ENCODE data around the gene NSMF. TPM values are rescaled to one million over a fixed set of nuclear protein-coding genes. Genes with fewer than 3 reads are reported as not detected.

Gene NSMF
- total RNA-seq, 1 experiment from 2014 or later = 36.4 TPM

DNA sequence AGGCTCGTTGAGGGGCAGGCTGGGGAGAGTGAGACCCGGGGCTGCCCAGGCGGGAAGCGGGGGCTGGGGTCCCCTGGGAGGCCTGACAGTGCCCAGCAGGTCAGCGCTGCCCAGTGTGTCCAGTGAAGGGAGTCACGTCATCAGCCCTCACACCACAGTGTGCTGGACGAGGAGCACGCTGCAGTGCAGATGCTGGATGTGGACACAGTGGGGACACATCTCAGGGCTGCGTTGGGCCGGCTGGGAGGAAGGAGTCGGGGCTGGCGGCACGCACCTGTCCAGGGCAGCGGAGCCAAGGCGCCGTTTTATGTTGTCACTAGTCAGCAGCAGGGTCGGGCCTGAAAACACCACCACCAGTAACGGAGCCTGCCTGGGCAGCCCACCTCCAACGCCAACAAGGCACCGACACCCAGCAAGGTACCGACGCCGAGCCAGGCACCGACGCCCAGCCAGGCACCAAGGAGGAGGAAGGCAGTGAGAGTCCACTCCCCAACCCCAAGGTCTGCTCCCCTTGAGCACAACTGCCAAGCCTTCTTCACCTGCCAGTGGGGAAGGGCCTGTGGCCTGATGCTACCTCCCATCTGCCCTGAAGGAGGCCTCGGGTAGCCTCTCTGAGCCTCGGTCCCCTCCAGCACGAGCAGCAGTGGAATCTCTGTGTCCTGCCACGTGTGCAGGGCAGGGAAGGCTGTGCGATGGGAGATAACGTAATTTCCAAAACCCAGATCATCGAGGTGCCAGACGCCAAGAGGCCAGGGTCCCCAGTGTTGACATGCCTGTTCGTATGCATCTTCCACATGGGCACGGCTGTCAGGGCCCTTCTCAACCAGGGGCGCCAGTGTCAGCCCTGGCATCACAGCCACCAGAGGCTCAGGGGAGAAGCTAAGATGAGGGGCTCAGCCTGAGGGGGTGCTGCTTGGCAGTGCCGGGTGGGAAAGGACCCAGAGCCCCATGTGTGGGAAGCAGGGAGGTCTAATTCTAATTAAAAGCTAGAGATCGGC, 21.9 kb upstream of the NSMF start:
- H3K79me2 ChIP-seq (ENCODE audit: low read length) = no peaks in the 10 kb centered on the region
- no peak overlapping the region for H3K4me2 ChIP-seq (ENCODE audit: low read depth, low read length, poor library complexity, severe bottlenecking)
- no peaks in the 10 kb centered on the region for H3K9me3 ChIP-seq (ENCODE audit: low read length)
- no peak overlapping the region for H3K4me3 ChIP-seq (ENCODE audit: low read length)
- no peak overlapping the region for H3K27ac ChIP-seq (ENCODE audit: low read length)
- no peaks in the 10 kb centered on the region for H3K27me3 ChIP-seq (ENCODE audit: low read length)
- H3K9me2 ChIP-seq (replicated peaks; ENCODE audit: insufficient read depth, low read length) = no peaks in the 10 kb centered on the region
- no peak for DNase-seq
- no peaks in the 10 kb centered on the region for H4K20me1 ChIP-seq (ENCODE audit: insufficient read depth, low read depth, low read length)
- H3K4me1 ChIP-seq (ENCODE audit: low read length) = no peaks in the 10 kb centered on the region
- no peaks in the 10 kb centered on the region for H3K36me3 ChIP-seq (ENCODE audit: insufficient read depth, low read length)
- no peak overlapping the region for H3K9ac ChIP-seq (ENCODE audit: low read length)
- H2AFZ ChIP-seq (ENCODE audit: low read length) = no peak overlapping the region

DNA sequence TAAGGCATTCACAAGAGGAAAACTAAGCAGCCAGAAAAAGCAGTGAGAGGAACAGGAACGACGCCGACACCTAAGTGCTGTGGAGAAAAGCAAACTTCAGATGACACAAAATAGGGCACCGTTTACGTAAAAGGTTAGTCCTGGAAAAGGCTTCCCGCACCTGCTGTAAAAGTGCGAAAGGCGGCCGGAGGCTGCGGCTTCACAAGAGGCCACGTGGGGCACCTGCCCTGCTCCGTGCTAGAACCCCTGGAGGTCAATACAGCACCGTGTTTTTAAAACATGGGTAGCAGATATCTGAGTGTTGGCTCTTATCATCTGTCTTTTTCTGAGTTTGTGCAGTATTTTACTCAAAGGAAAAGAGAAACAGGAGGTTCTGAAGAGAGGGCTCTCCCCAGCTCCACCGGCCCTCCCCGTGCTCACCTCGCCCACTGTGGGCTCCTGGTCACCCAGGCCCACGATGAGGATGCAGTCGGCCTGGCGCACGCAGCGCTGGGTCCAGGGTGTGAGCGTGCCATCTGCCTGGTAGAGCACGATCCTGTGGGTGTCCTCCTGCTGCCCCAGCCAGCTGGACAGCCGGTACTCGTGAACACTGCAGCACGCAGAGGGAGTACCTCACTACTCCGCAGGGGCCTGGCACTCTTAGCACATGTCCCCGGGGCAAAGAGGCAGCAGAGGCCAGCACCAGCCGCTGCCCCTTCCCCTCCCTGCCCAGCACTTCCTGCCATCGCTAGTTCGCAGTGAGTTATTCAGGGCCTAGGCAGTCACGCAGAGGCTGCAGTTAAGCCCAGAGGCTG, 21.0 kb upstream of the NSMF start:
- Histone ChIP-seq H3K9me2 (replicated peaks; ENCODE audit: insufficient read depth, low read length) (no peaks in the 10 kb centered on the region), H3K4me3 (ENCODE audit: low read length) (no peak overlapping the region), H3K27me3 (ENCODE audit: low read length) (no peaks in the 10 kb centered on the region), H3K9ac (ENCODE audit: low read length) (no peak overlapping the region), H3K9me3 (ENCODE audit: low read length) (peaks cover 4% of the 10 kb centered on the region; the same call in 1 of the 2 replicates), H3K27ac (ENCODE audit: low read length) (no peak overlapping the region), H3K4me2 (ENCODE audit: low read depth, low read length, poor library complexity, severe bottlenecking) (no peak overlapping the region), H3K79me2 (ENCODE audit: low read length) (no peaks in the 10 kb centered on the region), H3K36me3 (ENCODE audit: insufficient read depth, low read length) (no peaks in the 10 kb centered on the region), H4K20me1 (ENCODE audit: insufficient read depth, low read depth, low read length) (no peaks in the 10 kb centered on the region), H3K4me1 (ENCODE audit: low read length) (no peaks in the 10 kb centered on the region), H2AFZ (ENCODE audit: low read length) (no peak overlapping the region)
- no peak for DNase-seq

DNA sequence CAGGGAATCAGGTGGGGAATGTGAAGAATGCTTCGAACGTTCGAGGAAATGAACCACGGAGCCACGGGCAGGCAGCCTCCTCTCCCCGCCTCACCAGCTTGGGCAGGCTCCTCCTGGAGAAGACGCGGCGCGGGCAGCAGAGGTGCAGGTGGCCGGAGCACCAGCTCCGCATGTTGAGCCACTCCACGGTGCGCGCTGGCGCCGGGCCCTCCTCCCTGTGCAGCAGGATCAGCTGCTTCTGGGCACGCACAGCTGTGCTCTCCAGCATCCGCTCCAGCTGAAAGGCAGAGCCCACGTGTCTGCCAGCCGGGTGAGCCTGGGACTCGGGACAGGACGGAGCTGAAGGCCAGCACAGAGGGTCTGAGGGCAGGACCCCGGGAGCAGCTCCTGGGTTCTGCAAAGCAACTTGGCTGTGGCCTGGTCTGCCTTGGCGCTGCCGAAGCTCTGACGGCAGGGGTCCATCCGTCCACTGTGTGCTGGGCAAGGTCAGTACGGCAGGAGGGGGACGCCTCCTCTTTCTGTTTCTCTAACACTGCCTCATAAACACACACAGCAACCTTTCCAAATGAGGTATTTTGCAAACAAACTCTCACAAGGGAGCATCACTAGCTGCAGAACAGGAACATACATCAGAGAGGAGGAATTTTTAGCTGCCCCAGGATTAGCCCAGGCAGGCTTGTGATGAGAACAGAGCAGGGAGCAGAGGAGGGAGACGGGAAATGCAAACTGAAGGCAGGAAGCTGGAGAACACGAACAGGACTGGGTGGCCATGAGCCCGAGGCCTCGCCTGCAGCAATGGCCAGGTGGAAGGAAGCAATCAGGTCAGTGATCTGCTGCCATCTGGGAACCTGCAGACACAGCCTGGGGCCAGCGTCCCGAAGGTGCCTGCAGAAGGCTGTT, 20.1 kb upstream of the NSMF start:
- peaks cover 4% of the 10 kb centered on the region; the same call in 1 of the 2 replicates for H3K9me3 ChIP-seq (ENCODE audit: low read length)
- no peaks in the 10 kb centered on the region for H3K4me1 ChIP-seq (ENCODE audit: low read length)
- H4K20me1 ChIP-seq (ENCODE audit: insufficient read depth, low read depth, low read length) = no peaks in the 10 kb centered on the region
- DNase-seq = no peak
- H3K4me3 ChIP-seq (ENCODE audit: low read length) = no peak overlapping the region
- H3K9me2 ChIP-seq (replicated peaks; ENCODE audit: insufficient read depth, low read length) = no peaks in the 10 kb centered on the region
- H2AFZ ChIP-seq (ENCODE audit: low read length) = no peak overlapping the region
- no peak overlapping the region for H3K27ac ChIP-seq (ENCODE audit: low read length)
- H3K27me3 ChIP-seq (ENCODE audit: low read length) = no peaks in the 10 kb centered on the region
- no peak overlapping the region for H3K4me2 ChIP-seq (ENCODE audit: low read depth, low read length, poor library complexity, severe bottlenecking)
- H3K79me2 ChIP-seq (ENCODE audit: low read length) = no peaks in the 10 kb centered on the region
- H3K36me3 ChIP-seq (ENCODE audit: insufficient read depth, low read length) = no peaks in the 10 kb centered on the region
- H3K9ac ChIP-seq (ENCODE audit: low read length) = no peak overlapping the region

DNA sequence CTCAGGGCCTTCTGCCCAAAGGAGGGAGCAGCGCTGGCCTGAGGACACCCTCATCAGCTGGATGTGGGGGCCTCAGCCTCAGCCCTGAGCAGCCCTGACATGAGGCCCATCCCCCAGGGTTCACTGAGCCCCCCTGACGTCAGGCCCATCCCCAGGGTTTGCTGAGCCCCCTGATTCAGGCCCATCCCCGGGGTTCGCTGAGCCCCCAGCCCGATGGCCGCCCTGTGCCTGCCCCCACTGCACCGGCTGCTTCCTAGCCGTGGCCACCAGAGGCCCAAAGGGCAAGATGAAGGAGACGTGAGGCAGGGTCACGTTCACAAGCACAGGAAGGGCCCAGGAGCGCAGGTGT, 19.5 kb upstream of the NSMF start:
- Histone ChIP-seq H3K9me3 (ENCODE audit: low read length) (peaks cover 4% of the 10 kb centered on the region; the same call in 1 of the 2 replicates), H2AFZ (ENCODE audit: low read length) (no peak overlapping the region), H3K27ac (ENCODE audit: low read length) (no peak overlapping the region), H3K27me3 (ENCODE audit: low read length) (no peaks in the 10 kb centered on the region), H3K4me1 (ENCODE audit: low read length) (no peaks in the 10 kb centered on the region), H3K4me2 (ENCODE audit: low read depth, low read length, poor library complexity, severe bottlenecking) (no peak overlapping the region), H3K9me2 (replicated peaks; ENCODE audit: insufficient read depth, low read length) (no peaks in the 10 kb centered on the region), H4K20me1 (ENCODE audit: insufficient read depth, low read depth, low read length) (no peaks in the 10 kb centered on the region), H3K36me3 (ENCODE audit: insufficient read depth, low read length) (no peaks in the 10 kb centered on the region), H3K9ac (ENCODE audit: low read length) (no peak overlapping the region), H3K79me2 (ENCODE audit: low read length) (no peaks in the 10 kb centered on the region), H3K4me3 (ENCODE audit: low read length) (no peak overlapping the region)
- no peak for DNase-seq

DNA sequence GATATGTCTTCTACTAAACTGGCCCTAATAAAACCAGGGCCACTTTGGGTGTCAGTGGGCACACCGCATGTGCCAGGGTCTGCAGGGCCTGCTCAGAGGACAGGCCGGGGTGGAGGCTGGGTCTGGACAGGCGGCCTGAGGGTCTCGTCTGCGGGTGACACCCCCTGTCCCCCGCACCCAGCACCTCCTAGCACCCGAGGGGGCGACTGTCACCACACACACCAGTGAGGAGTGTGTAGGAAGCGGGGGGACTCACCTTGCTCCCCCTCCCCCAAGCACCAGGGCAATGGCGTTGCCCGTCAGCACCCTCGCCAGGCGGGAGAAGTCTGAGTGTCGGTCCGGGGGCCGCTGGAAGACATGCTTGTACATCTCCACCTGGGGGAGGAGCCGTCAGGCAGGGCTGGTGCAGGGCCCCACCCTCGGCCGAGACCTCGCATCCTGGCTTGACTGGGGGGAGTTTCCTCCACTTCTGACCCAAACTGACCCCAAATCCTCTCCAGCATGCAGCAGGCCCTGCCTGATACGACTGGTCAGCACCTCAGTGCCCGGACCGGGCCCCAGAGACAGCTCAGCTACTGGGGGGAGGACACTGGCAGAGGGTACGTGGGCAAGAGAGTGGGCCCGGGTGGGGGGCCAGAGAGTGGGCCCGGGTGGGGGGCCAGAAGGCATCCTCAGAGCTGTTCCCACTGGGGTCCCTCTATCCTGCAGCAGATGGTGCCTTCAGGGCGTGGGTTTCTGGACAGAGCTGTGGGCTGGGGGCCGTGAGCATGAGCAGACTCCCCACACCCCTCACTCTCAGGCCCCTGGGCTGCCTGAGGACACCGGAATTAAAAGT, 18.9 kb upstream of the NSMF start:
- no peak overlapping the region for H3K4me2 ChIP-seq (ENCODE audit: low read depth, low read length, poor library complexity, severe bottlenecking)
- H2AFZ ChIP-seq (ENCODE audit: low read length) = no peak overlapping the region
- no peaks in the 10 kb centered on the region for H3K9me2 ChIP-seq (replicated peaks; ENCODE audit: insufficient read depth, low read length)
- H3K27me3 ChIP-seq (ENCODE audit: low read length) = no peaks in the 10 kb centered on the region
- no peaks in the 10 kb centered on the region for H3K4me1 ChIP-seq (ENCODE audit: low read length)
- DNase-seq = no peak
- no peaks in the 10 kb centered on the region for H3K36me3 ChIP-seq (ENCODE audit: insufficient read depth, low read length)
- no peaks in the 10 kb centered on the region for H3K79me2 ChIP-seq (ENCODE audit: low read length)
- no peak overlapping the region for H3K9ac ChIP-seq (ENCODE audit: low read length)
- H3K27ac ChIP-seq (ENCODE audit: low read length) = no peak overlapping the region
- H4K20me1 ChIP-seq (ENCODE audit: insufficient read depth, low read depth, low read length) = no peaks in the 10 kb centered on the region
- H3K9me3 ChIP-seq (ENCODE audit: low read length) = peaks cover 4% of the 10 kb centered on the region; the same call in 1 of the 2 replicates
- no peak overlapping the region for H3K4me3 ChIP-seq (ENCODE audit: low read length)

DNA sequence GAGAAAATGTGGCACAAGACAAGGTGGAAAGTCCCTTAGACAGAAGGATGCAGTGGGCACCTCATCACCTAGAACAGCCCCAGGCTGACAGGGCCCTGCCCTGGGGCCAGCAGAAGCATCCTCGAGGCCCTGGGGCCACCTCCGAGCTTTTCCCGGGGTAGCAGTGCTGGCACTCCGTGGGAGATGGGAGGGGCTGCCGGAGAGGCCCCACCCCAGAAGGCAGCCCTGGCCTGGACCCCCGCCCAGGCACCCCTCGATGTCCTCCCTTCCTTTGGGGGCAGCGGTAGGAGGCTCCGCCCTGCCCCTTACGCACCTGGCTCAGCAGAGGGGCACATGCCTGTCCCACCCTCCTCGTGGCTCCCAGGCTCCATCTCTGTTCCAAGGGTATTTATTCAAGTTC, 17.7 kb upstream of the NSMF start:
- Histone ChIP-seq H3K27me3 (ENCODE audit: low read length) (no peaks in the 10 kb centered on the region), H3K9me2 (replicated peaks; ENCODE audit: insufficient read depth, low read length) (no peaks in the 10 kb centered on the region), H2AFZ (ENCODE audit: low read length) (no peak overlapping the region), H3K36me3 (ENCODE audit: insufficient read depth, low read length) (no peaks in the 10 kb centered on the region), H3K9ac (ENCODE audit: low read length) (no peak overlapping the region), H3K9me3 (ENCODE audit: low read length) (peaks cover 4% of the 10 kb centered on the region; the same call in 1 of the 2 replicates), H3K4me2 (ENCODE audit: low read depth, low read length, poor library complexity, severe bottlenecking) (no peak overlapping the region), H4K20me1 (ENCODE audit: insufficient read depth, low read depth, low read length) (no peaks in the 10 kb centered on the region), H3K4me1 (ENCODE audit: low read length) (no peaks in the 10 kb centered on the region), H3K79me2 (ENCODE audit: low read length) (no peaks in the 10 kb centered on the region), H3K27ac (ENCODE audit: low read length) (no peak overlapping the region), H3K4me3 (ENCODE audit: low read length) (no peak overlapping the region)
- no peak for DNase-seq

DNA sequence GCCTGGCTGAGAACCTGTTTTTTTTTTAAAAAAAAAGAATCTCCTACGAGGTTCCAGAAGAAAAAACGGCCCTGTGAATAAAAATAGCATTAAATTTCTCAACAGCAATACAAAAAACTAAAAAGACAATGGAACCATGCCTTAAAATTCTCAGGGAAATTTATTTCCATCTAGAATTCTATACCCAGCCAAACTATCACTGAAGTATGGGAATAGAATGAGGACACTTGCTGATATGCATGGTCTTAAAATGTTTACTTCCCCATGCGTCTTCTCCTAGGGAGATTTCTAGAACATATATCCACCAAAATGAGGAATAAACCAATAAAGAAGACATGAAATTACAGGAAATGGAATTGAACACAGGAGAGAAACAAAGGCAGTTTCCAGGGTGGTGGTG, 16.5 kb upstream of the NSMF start:
- H4K20me1 ChIP-seq (ENCODE audit: insufficient read depth, low read depth, low read length) = no peaks in the 10 kb centered on the region
- no peak overlapping the region for H3K4me3 ChIP-seq (ENCODE audit: low read length)
- H2AFZ ChIP-seq (ENCODE audit: low read length) = no peak overlapping the region
- no peak overlapping the region for H3K4me2 ChIP-seq (ENCODE audit: low read depth, low read length, poor library complexity, severe bottlenecking)
- no peaks in the 10 kb centered on the region for H3K79me2 ChIP-seq (ENCODE audit: low read length)
- no peak overlapping the region for H3K27ac ChIP-seq (ENCODE audit: low read length)
- no peaks in the 10 kb centered on the region for H3K27me3 ChIP-seq (ENCODE audit: low read length)
- peaks cover 4% of the 10 kb centered on the region; the same call in 1 of the 2 replicates for H3K9me3 ChIP-seq (ENCODE audit: low read length)
- no peaks in the 10 kb centered on the region for H3K4me1 ChIP-seq (ENCODE audit: low read length)
- no peaks in the 10 kb centered on the region for H3K36me3 ChIP-seq (ENCODE audit: insufficient read depth, low read length)
- no peak overlapping the region for H3K9ac ChIP-seq (ENCODE audit: low read length)
- DNase-seq = no peak
- H3K9me2 ChIP-seq (replicated peaks; ENCODE audit: insufficient read depth, low read length) = no peaks in the 10 kb centered on the region

Measured in Karpas-422 (cell line).